ENCODE results near the gene COL19A1. TPM values are rescaled to one million over a fixed set of nuclear protein-coding genes. Genes with fewer than 3 reads are reported as not detected.

COL19A1 gene
- total RNA-seq, 2 donors from 2014 or later = 1.4 to 1.5 TPM

DNA sequence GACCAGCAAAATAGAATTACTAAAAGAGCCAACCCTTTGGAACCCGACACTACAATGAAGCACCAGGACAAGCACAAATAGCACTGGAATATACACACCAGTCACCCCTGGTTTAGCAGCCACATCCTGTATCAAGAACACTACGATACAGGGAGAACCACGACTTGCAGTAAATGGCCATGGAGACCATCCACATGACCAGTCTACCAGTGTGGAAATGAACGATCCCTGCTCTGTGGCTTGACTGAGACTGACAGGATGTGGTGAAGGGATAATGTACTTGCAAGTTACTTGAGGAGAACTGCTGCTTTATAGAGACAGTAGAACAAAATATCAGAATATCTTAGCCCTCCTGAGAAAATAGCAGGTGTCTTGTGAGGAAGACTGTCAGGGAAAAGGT, 266.9 kb downstream of the COL19A1 start:
- 92 to 96% methylated on average over 4 of the region's 4 CpGs for WGBS, 2 experiments (ENCODE audit: insufficient coverage in 1 of 2, insufficient read length in 1 of 2)
- Histone ChIP-seq H3K27me3 (ENCODE audit: control insufficient read depth, insufficient read depth, low read length, poor library complexity, severe bottlenecking) (no peaks in the 10 kb centered on the region), H3K36me3 (ENCODE audit: control insufficient read depth, insufficient read depth, low read length) (no peaks in the 10 kb centered on the region), H3K9me3 (ENCODE audit: control insufficient read depth, low read length) (peaks cover 7% of the 10 kb centered on the region), H3K4me3 (ENCODE audit: low read length) (no peak overlapping the region), H3K9ac (ENCODE audit: extremely low read depth, low read length, poor library complexity, severe bottlenecking) (no peak overlapping the region), H3K4me1 (ENCODE audit: control insufficient read depth, insufficient read depth, low read length) (no peaks in the 10 kb centered on the region), H3K27ac (ENCODE audit: low read depth, low read length) (no peak overlapping the region)
- no peak for TF ChIP-seq CTCF (conservative IDR thresholded peaks at IDR 0.05)
- Mint-ChIP-seq H3K4me1 (peaks cover 17% of the 10 kb centered on the region), H3K36me3 (ENCODE audit: low read depth) (no peaks in the 10 kb centered on the region), H3K27ac (no peak overlapping the region), H3K9me3 (peaks cover 3% of the 10 kb centered on the region), H3K27me3 (ENCODE audit: insufficient read depth) (no peaks in the 10 kb centered on the region), H3K4me3 (no peak overlapping the region)
- DNase-seq = no peak

- H3K27me3 Mint-ChIP-seq (ENCODE audit: insufficient read depth) = no peaks in the 10 kb centered on the region
- 93 to 100% methylated on average over 2 of the region's 2 CpGs for WGBS, 2 experiments (ENCODE audit: insufficient coverage in 1 of 2, insufficient read length in 1 of 2)
- H3K4me1 Mint-ChIP-seq = peaks cover 17% of the 10 kb centered on the region
- H3K9ac ChIP-seq (ENCODE audit: extremely low read depth, low read length, poor library complexity, severe bottlenecking) = no peak overlapping the region
- no peak overlapping the region for H3K4me3 ChIP-seq (ENCODE audit: low read length)
- H3K36me3 ChIP-seq (ENCODE audit: control insufficient read depth, insufficient read depth, low read length) = no peaks in the 10 kb centered on the region
- peaks cover 5% of the 10 kb centered on the region for H3K9me3 ChIP-seq (ENCODE audit: control insufficient read depth, low read length)
- no peak for TF ChIP-seq CTCF (conservative IDR thresholded peaks at IDR 0.05)
- H3K27me3 ChIP-seq (ENCODE audit: control insufficient read depth, insufficient read depth, low read length, poor library complexity, severe bottlenecking) = no peaks in the 10 kb centered on the region
- no peaks in the 10 kb centered on the region for H3K4me1 ChIP-seq (ENCODE audit: control insufficient read depth, insufficient read depth, low read length)
- H3K4me3 Mint-ChIP-seq = no peak overlapping the region
- no peak overlapping the region for H3K27ac ChIP-seq (ENCODE audit: low read depth, low read length)
- DNase-seq = no peak
- no peaks in the 10 kb centered on the region for H3K36me3 Mint-ChIP-seq (ENCODE audit: low read depth)
- H3K27ac Mint-ChIP-seq = no peak overlapping the region
- H3K9me3 Mint-ChIP-seq = peaks cover 3% of the 10 kb centered on the region
Observed at GRCh38 chr6:70134542-70134941, 268.2 kb downstream of the COL19A1 start.

DNA sequence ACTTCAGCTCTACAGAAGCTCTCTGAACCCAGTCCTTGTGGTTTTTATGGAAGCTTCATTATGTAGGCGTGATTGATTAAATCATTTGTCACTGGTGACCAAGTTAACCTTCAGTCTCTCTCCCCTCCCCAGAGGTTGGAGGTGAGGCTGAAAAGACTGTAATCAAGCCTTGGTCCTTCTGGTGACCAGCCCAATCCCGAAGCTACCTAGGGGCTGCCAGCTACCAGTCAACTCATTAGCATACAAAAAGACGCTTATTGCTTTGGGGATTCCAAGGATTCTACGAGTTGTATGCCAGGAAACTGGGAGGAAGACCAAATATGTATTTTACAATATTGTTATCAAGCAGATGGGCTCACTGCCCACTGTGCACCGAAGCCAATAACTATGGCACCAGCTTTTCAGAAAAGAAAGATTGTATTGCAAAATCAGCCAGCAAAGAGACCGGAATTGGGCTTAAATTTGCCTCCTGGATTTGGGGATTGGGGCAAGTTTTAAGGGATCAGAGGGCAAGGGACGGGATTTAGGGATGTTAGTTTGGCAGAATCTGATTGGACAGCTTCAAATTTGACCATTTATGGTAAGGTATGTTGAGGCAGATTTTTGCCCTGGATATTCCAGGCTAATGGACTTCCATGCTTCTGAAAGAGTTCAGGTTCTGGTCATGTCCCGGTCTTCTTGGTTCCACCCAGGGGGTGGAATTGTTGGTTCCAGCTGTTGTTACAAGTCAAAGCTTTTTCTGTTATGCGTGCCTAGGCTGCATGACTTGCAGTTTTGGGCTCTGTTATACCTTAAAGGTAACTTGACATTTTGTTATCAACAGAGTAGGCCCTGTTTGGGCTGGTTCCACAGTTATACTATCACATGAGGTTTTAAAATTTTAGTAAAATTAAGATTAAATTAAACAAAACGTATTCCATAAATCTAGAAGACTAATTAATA, 269.1 kb downstream of the COL19A1 start:
- Histone ChIP-seq H3K9ac (ENCODE audit: extremely low read depth, low read length, poor library complexity, severe bottlenecking) (no peak overlapping the region), H3K4me1 (ENCODE audit: control insufficient read depth, insufficient read depth, low read length) (no peaks in the 10 kb centered on the region), H3K27ac (ENCODE audit: low read depth, low read length) (no peak overlapping the region), H3K9me3 (ENCODE audit: control insufficient read depth, low read length) (peaks cover 5% of the 10 kb centered on the region), H3K4me3 (ENCODE audit: low read length) (peak overlapping the region; percentile 42), H3K27me3 (ENCODE audit: control insufficient read depth, insufficient read depth, low read length, poor library complexity, severe bottlenecking) (no peaks in the 10 kb centered on the region), H3K36me3 (ENCODE audit: control insufficient read depth, insufficient read depth, low read length) (no peaks in the 10 kb centered on the region)
- no peaks in the 10 kb centered on the region for H3K27me3 Mint-ChIP-seq (ENCODE audit: insufficient read depth)
- no peak overlapping the region for H3K27ac Mint-ChIP-seq
- DNase-seq = no peak
- H3K9me3 Mint-ChIP-seq = peaks cover 3% of the 10 kb centered on the region
- H3K4me1 Mint-ChIP-seq = peaks cover 17% of the 10 kb centered on the region
- H3K4me3 Mint-ChIP-seq = no peak overlapping the region
- H3K36me3 Mint-ChIP-seq (ENCODE audit: low read depth) = no peaks in the 10 kb centered on the region
- no peak for TF ChIP-seq CTCF (conservative IDR thresholded peaks at IDR 0.05)
- WGBS, 2 experiments (ENCODE audit: insufficient coverage in 1 of 2, insufficient read length in 1 of 2) = 91 to 93% methylated on average over 6 to 9 of the region's 10 CpGs
